K562 (cell line): ENCODE measurements around the gene CDYL2.

Source experiments
- CTCF ChIP-seq, 3 experiments: IDR thresholded peaks in 2 of 3; conservative IDR thresholded peaks in 1 of 3; 2 replicates each; pipeline ENCODE4 v1.5.1; 2011 to 2012; ENCODE audit warnings: low read length in 3 of 3, mild to moderate bottlenecking in 3 of 3, control low read depth in 2 of 3, improper control_type of control experiment in 1 of 3, inconsistent platforms in 1 of 3, low read depth in 1 of 3, mixed read lengths in 1 of 3, moderate library complexity in 1 of 3; ENCODE audit not compliant: insufficient read depth in 2 of 3
- EP300 ChIP-seq: IDR thresholded peaks from 2 replicates; pipeline ENCODE4 v1.6.1; 2012; ENCODE audit warnings: low read length, improper control_type of control experiment
- FIP1L1 ChIP-seq: fragments of 200-400 bp; formaldehyde crosslinking; IDR thresholded peaks from 2 replicates; pipeline ENCODE4 v1.6.1; 2018; ENCODE audit warnings: mild to moderate bottlenecking, low read depth, low read length; ENCODE audit not compliant: poor library complexity, severe bottlenecking
- FOXK2 ChIP-seq, 2 experiments: fragments of 450-650 bp; IDR thresholded peaks in 1 of 2; conservative IDR thresholded peaks in 1 of 2; 2 replicates each; pipeline ENCODE4 v1.6.1; 2016; ENCODE audit warnings: low read depth in 2 of 2, mild to moderate bottlenecking in 1 of 2
- MBD1 ChIP-seq: fragments of 250-450 bp; sonication (Bioruptor Pico); IDR thresholded peaks from 2 replicates; pipeline ENCODE4 v1.8.0; 2022; ENCODE audit warnings: inconsistent platforms
- NFXL1 ChIP-seq: fragments of 450-650 bp; formaldehyde crosslinking; IDR thresholded peaks from 2 replicates; pipeline ENCODE4 v1.4.0; 2021; ENCODE audit warnings: mild to moderate bottlenecking
- POLR2AphosphoS5 ChIP-seq: IDR thresholded peaks from 2 replicates; pipeline ENCODE4 v1.6.1; 2011; ENCODE audit warnings: mild to moderate bottlenecking, low read depth, low read length, moderate library complexity; ENCODE audit not compliant: control insufficient read depth, insufficient read depth
- SMARCA5 ChIP-seq: fragments of 450-650 bp; IDR thresholded peaks from 2 replicates; pipeline ENCODE4 v1.6.1; 2016
- SMC3 ChIP-seq: conservative IDR thresholded peaks from 2 replicates; pipeline ENCODE4 v1.6.1; 2011; ENCODE audit warnings: low read depth, low read length, improper control_type of control experiment; ENCODE audit not compliant: insufficient read depth
- SP2 ChIP-seq: IDR thresholded peaks from 2 replicates; pipeline ENCODE4 v1.6.1; 2011; ENCODE audit warnings: mild to moderate bottlenecking, low read depth, low read length, moderate library complexity; ENCODE audit not compliant: poor library complexity, severe bottlenecking; ENCODE audit errors: extremely low read depth
- TAF1 ChIP-seq: IDR thresholded peaks from 2 replicates; pipeline ENCODE4 v1.6.1; 2011; ENCODE audit warnings: mild to moderate bottlenecking, low read length, moderate library complexity; ENCODE audit not compliant: insufficient read depth, control insufficient read depth, severe bottlenecking; ENCODE audit errors: extremely low read depth
- U2AF1 ChIP-seq: fragments of 200-400 bp; formaldehyde crosslinking; optimal IDR thresholded peaks from 2 replicates; pipeline ENCODE3; 2017; ENCODE audit warnings: mild to moderate bottlenecking, low read depth, low read length, moderate library complexity
- ZNF12 ChIP-seq: sonication (generic); formaldehyde crosslinking; IDR thresholded peaks from 2 replicates; pipeline ENCODE4 v1.4.0; 2020; ENCODE audit warnings: mild to moderate bottlenecking, missing genetic modification reagents
- ZNF124 ChIP-seq: sonication (generic); formaldehyde crosslinking; IDR thresholded peaks from 2 replicates; pipeline ENCODE4 v1.8.1; 2022; ENCODE audit warnings: missing genetic modification reagents

GRCh38 chr16:80628254-80628653 is 176.1 kb downstream of the CDYL2 start:
- TF ChIP-seq POLR2AphosphoS5 (no peak), U2AF1 (no peak), SMARCA5 (no peak), EP300 (no peak), ZNF124 (no peak), SMC3 (no peak), NFXL1 (CRISPR knock-in tag) (no peak), FIP1L1 (no peak), ZNF12 (CRISPR knock-in tag) (no peak), CTCF (IDR thresholded peaks at IDR 0.05 in 2 of 3, conservative IDR thresholded peaks at IDR 0.05 in 1 of 3; ENCODE audit: insufficient read depth in 2 of 3, low read depth in 1 of 3, low read length in 3 of 3) (no peak), SP2 (no peak), TAF1 (no peak), MBD1 (CRISPR knock-in tag) (no peak), FOXK2 (conservative IDR thresholded peaks at IDR 0.05 in 1 of 2, IDR thresholded peaks at IDR 0.05 in 1 of 2; ENCODE audit: low read depth in 2 of 2) (no peak)
